BLaER1 (cell line): ENCODE results near the gene MPZL1.

Experiments used
- H3K27ac ChIP-seq: shearing (Covaris generic); formaldehyde crosslinking; 2 replicates; pipeline ENCODE4 v1.8.1; 2022
- H3K27me3 ChIP-seq: shearing (Covaris generic); formaldehyde crosslinking; 2 replicates; pipeline ENCODE4 v1.8.1; 2022
- H3K36me3 ChIP-seq: shearing (Covaris generic); formaldehyde crosslinking; 2 replicates; pipeline ENCODE4 v1.8.1; 2022
- H3K4me1 ChIP-seq: shearing (Covaris generic); formaldehyde crosslinking; 2 replicates; pipeline ENCODE4 v1.8.1; 2022
- H3K4me2 ChIP-seq: shearing (Covaris generic); formaldehyde crosslinking; 2 replicates; pipeline ENCODE4 v1.8.1; 2022
- H3K4me3 ChIP-seq: shearing (Covaris generic); formaldehyde crosslinking; 2 replicates; pipeline ENCODE4 v1.8.1; 2022
- H3K9ac ChIP-seq: shearing (Covaris generic); formaldehyde crosslinking; 2 replicates; pipeline ENCODE4 v1.8.1; 2022
- H3K9me3 ChIP-seq: shearing (Covaris generic); formaldehyde crosslinking; 2 replicates; pipeline ENCODE4 v1.8.1; 2022
- H4K20me1 ChIP-seq: shearing (Covaris generic); formaldehyde crosslinking; 2 replicates; pipeline ENCODE4 v1.8.1; 2022
- Cebpa-rat ChIP-seq: shearing (Covaris generic); IDR thresholded peaks from 2 replicates; pipeline ENCODE4 v1.8.1; 2022

MPZL1 gene

GRCh38 chr1:167694691-167695090 is 27.1 kb upstream of the MPZL1 start:
- Histone ChIP-seq H3K36me3 (peaks cover 100% of the 10 kb centered on the region), H4K20me1 (peaks cover 100% of the 10 kb centered on the region), H3K9ac (no peak overlapping the region), H3K27me3 (no peaks in the 10 kb centered on the region), H3K4me1 (no peaks in the 10 kb centered on the region), H3K27ac (no peak overlapping the region), H3K9me3 (no peaks in the 10 kb centered on the region), H3K4me2 (no peak overlapping the region), H3K4me3 (no peak overlapping the region)
- TF ChIP-seq Cebpa-rat = no peak

GRCh38 chr1:167695147-167695546 is 26.6 kb upstream of the MPZL1 start:
- peaks cover 100% of the 10 kb centered on the region for H4K20me1 ChIP-seq
- no peak for TF ChIP-seq Cebpa-rat
- H3K27ac ChIP-seq = no peak overlapping the region
- no peaks in the 10 kb centered on the region for H3K9me3 ChIP-seq
- H3K9ac ChIP-seq = no peak overlapping the region
- no peak overlapping the region for H3K4me2 ChIP-seq
- H3K4me3 ChIP-seq = no peak overlapping the region
- no peaks in the 10 kb centered on the region for H3K4me1 ChIP-seq
- no peaks in the 10 kb centered on the region for H3K27me3 ChIP-seq
- H3K36me3 ChIP-seq = peaks cover 100% of the 10 kb centered on the region

- Histone ChIP-seq H3K4me3 (no peak overlapping the region), H4K20me1 (peaks cover 100% of the 10 kb centered on the region), H3K4me2 (no peak overlapping the region), H3K27ac (no peak overlapping the region), H3K27me3 (no peaks in the 10 kb centered on the region), H3K9ac (no peak overlapping the region), H3K9me3 (no peaks in the 10 kb centered on the region), H3K36me3 (peaks cover 100% of the 10 kb centered on the region), H3K4me1 (no peaks in the 10 kb centered on the region)
- no peak for TF ChIP-seq Cebpa-rat
These were observed 25.8 kb upstream of the MPZL1 start for GRCh38 chr1:167695756-167696561.

GRCh38 chr1:167697667-167698141 is 24.1 kb upstream of the MPZL1 start:
- H3K9me3 ChIP-seq = no peaks in the 10 kb centered on the region
- peaks cover 100% of the 10 kb centered on the region for H4K20me1 ChIP-seq
- no peak overlapping the region for H3K4me2 ChIP-seq
- peaks cover 100% of the 10 kb centered on the region for H3K36me3 ChIP-seq
- TF ChIP-seq Cebpa-rat = no peak
- no peaks in the 10 kb centered on the region for H3K4me1 ChIP-seq
- H3K27me3 ChIP-seq = 0 out of 2 replicates have a peak, but pooled peaks cover 3% of the 10 kb centered on the region
- H3K27ac ChIP-seq = no peak overlapping the region
- no peak overlapping the region for H3K9ac ChIP-seq
- H3K4me3 ChIP-seq = no peak overlapping the region

- H3K27ac ChIP-seq = no peak overlapping the region
- no peaks in the 10 kb centered on the region for H3K9me3 ChIP-seq
- no peaks in the 10 kb centered on the region for H3K4me1 ChIP-seq
- H3K27me3 ChIP-seq = 0 out of 2 replicates have a peak, but pooled peaks cover 3% of the 10 kb centered on the region
- H3K4me2 ChIP-seq = no peak overlapping the region
- peaks cover 100% of the 10 kb centered on the region for H4K20me1 ChIP-seq
- no peak for TF ChIP-seq Cebpa-rat
- H3K36me3 ChIP-seq = peaks cover 100% of the 10 kb centered on the region
- no peak overlapping the region for H3K9ac ChIP-seq
- no peak overlapping the region for H3K4me3 ChIP-seq
These were observed 23.5 kb upstream of the MPZL1 start for GRCh38 chr1:167698313-167698712.

- TF ChIP-seq Cebpa-rat = no peak
- Histone ChIP-seq H3K4me2 (no peak overlapping the region), H4K20me1 (peaks cover 100% of the 10 kb centered on the region), H3K27me3 (peaks cover 8% of the 10 kb centered on the region; the same call in 1 of the 2 replicates), H3K9me3 (no peaks in the 10 kb centered on the region), H3K9ac (no peak overlapping the region), H3K4me3 (no peak overlapping the region), H3K36me3 (peaks cover 100% of the 10 kb centered on the region), H3K27ac (no peak overlapping the region), H3K4me1 (0 out of 2 replicates have a peak, but pooled peaks cover 7% of the 10 kb centered on the region)
These were observed 20.3 kb upstream of the MPZL1 start for GRCh38 chr1:167701510-167701909.

GRCh38 chr1:167703557-167703956 is 18.2 kb upstream of the MPZL1 start:
- Histone ChIP-seq H3K9ac (no peak overlapping the region), H3K4me1 (peaks cover 17% of the 10 kb centered on the region), H3K27me3 (peaks cover 11% of the 10 kb centered on the region; the same call in 1 of the 2 replicates), H3K4me2 (no peak overlapping the region), H3K9me3 (no peaks in the 10 kb centered on the region), H3K4me3 (no peak overlapping the region), H3K27ac (no peak overlapping the region), H4K20me1 (peaks cover 100% of the 10 kb centered on the region), H3K36me3 (peaks cover 87% of the 10 kb centered on the region)
- no peak for TF ChIP-seq Cebpa-rat

- Histone ChIP-seq H3K4me2 (no peak overlapping the region), H3K9ac (no peak overlapping the region), H3K27me3 (peaks cover 17% of the 10 kb centered on the region), H3K9me3 (no peaks in the 10 kb centered on the region), H3K4me3 (no peak overlapping the region), H3K27ac (no peak overlapping the region), H4K20me1 (peaks cover 100% of the 10 kb centered on the region), H3K4me1 (peaks cover 26% of the 10 kb centered on the region), H3K36me3 (peaks cover 76% of the 10 kb centered on the region)
- TF ChIP-seq Cebpa-rat = no peak
These were observed 17.1 kb upstream of the MPZL1 start for GRCh38 chr1:167704715-167705114.

- Histone ChIP-seq H3K27me3 (peaks cover 22% of the 10 kb centered on the region), H3K4me1 (peaks cover 26% of the 10 kb centered on the region), H3K9ac (no peak overlapping the region), H3K9me3 (no peaks in the 10 kb centered on the region), H3K27ac (no peak overlapping the region), H3K36me3 (peaks cover 70% of the 10 kb centered on the region), H3K4me2 (no peak overlapping the region), H3K4me3 (no peak overlapping the region), H4K20me1 (peaks cover 100% of the 10 kb centered on the region)
- no peak for TF ChIP-seq Cebpa-rat
These were observed 16.5 kb upstream of the MPZL1 start for GRCh38 chr1:167705250-167705649.

- Histone ChIP-seq H3K27me3 (peaks cover 33% of the 10 kb centered on the region), H3K4me2 (no peak overlapping the region), H4K20me1 (peaks cover 100% of the 10 kb centered on the region), H3K27ac (no peak overlapping the region), H3K4me1 (peaks cover 26% of the 10 kb centered on the region), H3K9me3 (no peaks in the 10 kb centered on the region), H3K36me3 (peaks cover 59% of the 10 kb centered on the region), H3K4me3 (no peak overlapping the region), H3K9ac (no peak overlapping the region)
- no peak for TF ChIP-seq Cebpa-rat
These were observed 15.4 kb upstream of the MPZL1 start for GRCh38 chr1:167706363-167706762.
